SK-N-SH (cell line): ENCODE results near the gene TIGIT. TPM values are rescaled to one million over a fixed set of nuclear protein-coding genes. Genes with fewer than 3 reads are reported as not detected.

Source experiments
- CTCF ChIA-PET: fragments of 300-600, 350-600 bp; formaldehyde crosslinking; extraction: SDS; loops from one replicate; lab custom pipeline; 2021; lab: Yijun Ruan, JAX
- POLR2A ChIA-PET: fragments of 350-600 bp; sonication (Branson Sonifier 250); formaldehyde crosslinking; extraction: SDS; loops from one replicate; lab custom pipeline; 2020; ENCODE audit warnings: antibody characterized with exemption, inconsistent platforms; lab: Yijun Ruan, JAX
- DNase-seq: peaks from one replicate; pipeline ENCODE4 v3.0.0; 2012
- H2AFZ ChIP-seq: fragments of 200-600 bp; sonication (generic); 2 replicates; pipeline ENCODE4 v1.8.1; 2016; ENCODE audit warnings: antibody characterized with exemption, mild to moderate bottlenecking, low read depth
- H3F3A ChIP-seq: fragments of 200-600 bp; sonication (generic); replicated peaks from 2 replicates; pipeline ENCODE3; 2016; ENCODE audit warnings: antibody characterized with exemption, mild to moderate bottlenecking; ENCODE audit not compliant: insufficient read depth
- H3K27ac ChIP-seq, 2 experiments: fragments of 200-500 bp in 1 of 2; fragments of 200-600 bp in 1 of 2; sonication (Bioruptor generic) in 1 of 2; sonication (generic), shearing (Covaris generic) in 1 of 2; 2 replicates each; pipeline versions ENCODE4 v1.5.1 to v1.6.1; 2014 to 2016; ENCODE audit warnings: low read depth in 2 of 2, inconsistent platforms in 1 of 2, low read length in 1 of 2, mild to moderate bottlenecking in 1 of 2, mixed read lengths in 1 of 2
- H3K27me3 ChIP-seq: fragments of 200-600 bp; sonication (generic), shearing (Covaris generic); 2 replicates; pipeline ENCODE4 v1.6.1; 2016; ENCODE audit warnings: mixed run types; ENCODE audit not compliant: insufficient read depth
- H3K36me3 ChIP-seq, 2 experiments: fragments of 200-500 bp in 1 of 2; fragments of 200-600 bp in 1 of 2; sonication (Bioruptor generic) in 1 of 2; sonication (generic) in 1 of 2; replicated peaks in 1 of 2; 2 replicates each; pipeline versions ENCODE3 to v1.5.1; 2014 to 2016; ENCODE audit warnings: low read length in 1 of 2, mild to moderate bottlenecking in 1 of 2; ENCODE audit not compliant: insufficient read depth in 2 of 2, control insufficient read depth in 1 of 2
- H3K4me1 ChIP-seq, 2 experiments: fragments of 200-500 bp in 1 of 2; fragments of 200-600 bp in 1 of 2; sonication (Bioruptor generic) in 1 of 2; sonication (generic), shearing (Covaris generic) in 1 of 2; 2 replicates each; pipeline versions ENCODE4 v1.5.1 to v1.6.1; 2014 to 2016; ENCODE audit warnings: low read depth in 1 of 2, low read length in 1 of 2, mixed run types in 1 of 2; ENCODE audit not compliant: insufficient read depth in 2 of 2, control insufficient read depth in 1 of 2
- H3K4me2 ChIP-seq: fragments of 200-600 bp; sonication (generic), shearing (Covaris generic); 2 replicates; pipeline ENCODE4 v1.6.1; 2017; ENCODE audit warnings: mixed run types
- H3K4me3 ChIP-seq, 2 experiments: fragments of 200-500 bp in 1 of 2; fragments of 200-600 bp in 1 of 2; sonication (Bioruptor generic) in 1 of 2; sonication (generic), shearing (Covaris generic) in 1 of 2; 2 replicates each; pipeline versions ENCODE4 v1.5.1 to v1.8.1; 2014 to 2016; ENCODE audit warnings: low read depth in 2 of 2, inconsistent platforms in 1 of 2, low read length in 1 of 2, mild to moderate bottlenecking in 1 of 2, mixed read lengths in 1 of 2, moderate library complexity in 1 of 2
- H3K79me2 ChIP-seq: fragments of 200-600 bp; sonication (generic); 2 replicates; pipeline ENCODE4 v1.8.1; 2017; ENCODE audit warnings: mild to moderate bottlenecking; ENCODE audit not compliant: insufficient read depth
- H3K9ac ChIP-seq: fragments of 200-600 bp; sonication (generic); 2 replicates; pipeline ENCODE4 v1.6.1; 2017; ENCODE audit warnings: mixed run types
- H3K9me2 ChIP-seq: fragments of 200-600 bp; sonication (generic); 2 replicates; pipeline ENCODE4 v1.6.1; 2017; ENCODE audit warnings: mixed run types
- H3K9me3 ChIP-seq: fragments of 200-600 bp; sonication (generic); 2 replicates; pipeline ENCODE4 v1.6.1; 2017; ENCODE audit warnings: mixed run types, mild to moderate bottlenecking, moderate library complexity
- H4K20me1 ChIP-seq: fragments of 200-600 bp; sonication (generic); 2 replicates; pipeline ENCODE4 v1.6.1; 2017; ENCODE audit warnings: mild to moderate bottlenecking, mixed run types; ENCODE audit not compliant: insufficient read depth
- CHD2 ChIP-seq: fragments of 150-350 bp; IDR thresholded peaks from 2 replicates; pipeline ENCODE4 v1.6.1; 2018; ENCODE audit warnings: low read length; ENCODE audit not compliant: partially characterized antibody
- CTCF ChIP-seq: fragments of 200-600 bp; sonication (generic); IDR thresholded peaks from 2 replicates; pipeline ENCODE4 v1.6.1; 2017; ENCODE audit warnings: antibody characterized with exemption, mild to moderate bottlenecking, moderate library complexity
- ELF1 ChIP-seq: IDR thresholded peaks from 2 replicates; pipeline ENCODE4 v1.4.0; 2012
- EP300 ChIP-seq, 2 experiments: IDR thresholded peaks; 2 replicates each; pipeline versions ENCODE4 v1.4.0 to v1.6.1; 2012; ENCODE audit warnings: borderline replicate concordance in 1 of 2, low read depth in 1 of 2, low read length in 1 of 2
- EZH2phosphoT487 ChIP-seq: fragments of 200-600 bp; sonication (generic); IDR thresholded peaks from 2 replicates; pipeline ENCODE4 v1.6.1; 2017; ENCODE audit warnings: low read depth, mixed run types, mild to moderate bottlenecking, antibody characterized with exemption, moderate library complexity, borderline replicate concordance
- FOSL2 ChIP-seq: IDR thresholded peaks from 2 replicates; pipeline ENCODE4 v1.4.0; 2012; ENCODE audit warnings: low read depth, mild to moderate bottlenecking, moderate library complexity, borderline replicate concordance
- IRF3 ChIP-seq: fragments of 150-350 bp; IDR thresholded peaks from 2 replicates; pipeline ENCODE4 v1.6.1; 2016; ENCODE audit warnings: mild to moderate bottlenecking, low read depth, low read length
- JUND ChIP-seq: IDR thresholded peaks from 2 replicates; pipeline ENCODE4 v1.4.0; 2012
- MEF2A ChIP-seq: IDR thresholded peaks from 2 replicates; pipeline ENCODE4 v1.4.0; 2012; ENCODE audit warnings: low read depth, borderline replicate concordance
- NFIC ChIP-seq: IDR thresholded peaks from 2 replicates; pipeline ENCODE4 v1.4.0; 2012; ENCODE audit warnings: borderline replicate concordance
- NRF1 ChIP-seq: IDR thresholded peaks from 2 replicates; pipeline ENCODE4 v1.6.1; 2012; ENCODE audit warnings: low read depth, mild to moderate bottlenecking, low read length
- POLR2AphosphoS5 ChIP-seq: IDR thresholded peaks from 2 replicates; pipeline ENCODE4 v1.6.1; 2012; ENCODE audit warnings: low read depth, low read length
- RAD21 ChIP-seq: IDR thresholded peaks from 2 replicates; pipeline ENCODE4 v1.6.1; 2012; ENCODE audit warnings: mild to moderate bottlenecking, low read length
- RCOR1 ChIP-seq: fragments of 150-350 bp; IDR thresholded peaks from 2 replicates; pipeline ENCODE4 v1.6.1; 2017; ENCODE audit warnings: antibody characterized with exemption, low read length
- REST ChIP-seq: IDR thresholded peaks from 2 replicates; pipeline ENCODE4 v1.6.1; 2012; ENCODE audit warnings: mild to moderate bottlenecking, low read depth, low read length, moderate library complexity
- RFX5 ChIP-seq: IDR thresholded peaks from 2 replicates; pipeline ENCODE4 v1.6.1; 2012; ENCODE audit warnings: mild to moderate bottlenecking, improper control_type of control experiment, low read length
- RXRA ChIP-seq: IDR thresholded peaks from 2 replicates; pipeline ENCODE4 v1.4.0; 2012; ENCODE audit warnings: low read depth, mild to moderate bottlenecking, borderline replicate concordance
- TAF1 ChIP-seq: IDR thresholded peaks from 2 replicates; pipeline ENCODE4 v1.6.1; 2012; ENCODE audit warnings: low read depth, mild to moderate bottlenecking, low read length, moderate library complexity, borderline replicate concordance
- TCF12 ChIP-seq: IDR thresholded peaks from 2 replicates; pipeline ENCODE4 v1.4.0; 2012
- TEAD4 ChIP-seq: IDR thresholded peaks from 2 replicates; pipeline ENCODE4 v1.4.0; 2012; ENCODE audit warnings: mild to moderate bottlenecking, borderline replicate concordance; ENCODE audit not compliant: insufficient read depth
- USF1 ChIP-seq: IDR thresholded peaks from 2 replicates; pipeline ENCODE4 v1.4.0; 2012; ENCODE audit warnings: low read depth, borderline replicate concordance
- YY1 ChIP-seq: IDR thresholded peaks from 2 replicates; pipeline ENCODE4 v1.4.0; 2012; ENCODE audit warnings: low read depth, mild to moderate bottlenecking
- ZBTB33 ChIP-seq: IDR thresholded peaks from 2 replicates; pipeline ENCODE4 v1.4.0; 2012; ENCODE audit warnings: low read depth, borderline replicate concordance
- WGBS: methylation state at CpG from one replicate; pipeline ENCODE4 v1.1.6; 2017; ENCODE audit warnings: low lambda C conversion rate; 5-methylcytosine and 5-hydroxymethylcytosine counted together
- polyA plus RNA-seq, 3 experiments: library from polyadenylated mRNA; depleted of rRNA; stranded (reverse); fragments of >200 nt; gene quantifications; 2 replicates each; pipeline ENCODE4 v1.2.3, GENCODE V29; 2012

The TIGIT gene
- polyA plus RNA-seq, 1 of the 3 experiments (the other 2 are of a cell fraction) = not detected

- WGBS = 92% methylated on average over 4 of the region's 4 CpGs
- Histone ChIP-seq H3K4me3 (no peak overlapping the region), H4K20me1 (no peaks in the 10 kb centered on the region), H3K9me3 (no peaks in the 10 kb centered on the region), H3K9ac (no peak overlapping the region), H3K27ac (no peak overlapping the region), H3K4me1 (peaks cover 0 to 9% of the 10 kb centered on the region in 2 experiments; a peak in 2 of 4 replicates), H3F3A (no peaks in the 10 kb centered on the region), H3K4me2 (no peak overlapping the region), H2AFZ (no peak overlapping the region), H3K27me3 (no peaks in the 10 kb centered on the region), H3K79me2 (no peaks in the 10 kb centered on the region), H3K36me3 (peaks cover 0 to 2% of the 10 kb centered on the region in 2 experiments), H3K9me2 (no peaks in the 10 kb centered on the region)
- TF ChIP-seq YY1 (no peak), EZH2phosphoT487 (no peak), TEAD4 (no peak), TAF1 (no peak), ELF1 (no peak), IRF3 (no peak), CTCF (no peak), MEF2A (no peak), EP300 (IDR thresholded peaks at IDR 0.05; ENCODE audit: borderline replicate concordance in 1 of 2, low read depth in 1 of 2, low read length in 1 of 2) (no peak), RFX5 (no peak), CHD2 (no peak), RCOR1 (no peak), USF1 (no peak), FOSL2 (0 out of 2 replicates have a peak, but pooled peaks have one; percentile 41), RXRA (no peak), NRF1 (no peak), NFIC (no peak), ZBTB33 (no peak), REST (no peak), JUND (0 out of 2 replicates have a peak, but pooled peaks have one; percentile 21), RAD21 (no peak), POLR2AphosphoS5 (no peak), TCF12 (peak; percentile 7; the same call in 1 of the 2 replicates)
- CTCF ChIA-PET = interaction anchor here (1.0 to 2.1 kb wide), 2 partner anchors 17 to 20 kb away, joined by 4 to 5 read pairs; no protein-coding TSS in a partner anchor
- POLR2A ChIA-PET = no interaction called here
- DNase-seq = no peak
Observed at GRCh38 chr3:114319453-114319852, 25.6 kb downstream of the TIGIT start.
